ENCODE data around the gene TICAM1. TPM values are rescaled to one million over a fixed set of nuclear protein-coding genes. Genes with fewer than 3 reads are reported as not detected.

The TICAM1 gene
- total RNA-seq, 1 experiment from 2014 or later: 0.61 TPM

GRCh38 chr19:4817467-4818277 is 13.8 kb downstream of the TICAM1 start:
- no peak for TF ChIP-seq ESRRA (CRISPR knock-in tag; IDR thresholded peaks at IDR 0.05; ENCODE audit: borderline replicate concordance)
- no peak for TF ChIP-seq SOX15 (CRISPR knock-in tag; IDR thresholded peaks at IDR 0.05)
- no peak for TF ChIP-seq PRRX2 (CRISPR knock-in tag; IDR thresholded peaks at IDR 0.05)
- no peak for TF ChIP-seq FOXK1 (CRISPR knock-in tag; IDR thresholded peaks at IDR 0.05)
- no peak for TF ChIP-seq GTF2I (CRISPR knock-in tag; conservative IDR thresholded peaks at IDR 0.05)
- no peak for TF ChIP-seq PRDM15 (CRISPR knock-in tag; IDR thresholded peaks at IDR 0.05)
- no peak for TF ChIP-seq CREB1 (CRISPR knock-in tag; IDR thresholded peaks at IDR 0.05)
- no peak for TF ChIP-seq GRHL2 (CRISPR knock-in tag; IDR thresholded peaks at IDR 0.05; ENCODE audit: insufficient replicate concordance, severe bottlenecking)
- TF ChIP-seq CDX4 (CRISPR knock-in tag; IDR thresholded peaks at IDR 0.05; ENCODE audit: borderline replicate concordance): no peak
- no peak for TF ChIP-seq STAT6 (CRISPR knock-in tag; conservative IDR thresholded peaks at IDR 0.05; ENCODE audit: low read depth)
- TF ChIP-seq TEAD1 (CRISPR knock-in tag; IDR thresholded peaks at IDR 0.05): no peak
- TF ChIP-seq NR2C2 (CRISPR knock-in tag; IDR thresholded peaks at IDR 0.05): no peak
- no peak for TF ChIP-seq NFATC4 (CRISPR knock-in tag; IDR thresholded peaks at IDR 0.05)
- ATAC-seq (no peak), DNase-seq (ENCODE audit: low spot score) (peak; percentile 20)
- Mint-ChIP-seq H3K27me3 (ENCODE audit: low read depth) (peaks cover 25% of the 10 kb centered on the region), H3K36me3 (no peaks in the 10 kb centered on the region), H3K9me3 (peaks cover 8% of the 10 kb centered on the region), H3K4me1 (peaks cover 2% of the 10 kb centered on the region; the same call in 1 of the 2 replicates), H3K27ac (no peak overlapping the region), H3K4me3 (no peak overlapping the region)
- ChIA-PET POLR2A (no interaction called here), CTCF (interaction anchor here (0.5 to 4.2 kb wide), 6 partner anchors 8 to 35 kb away, joined by 3 to 31 read pairs (median 8); partner anchors contain the start of genes FEM1A and TICAM1)

- ATAC-seq: no peak
- Mint-ChIP-seq H3K9me3 (peaks cover 8% of the 10 kb centered on the region), H3K27me3 (ENCODE audit: low read depth) (peaks cover 25% of the 10 kb centered on the region), H3K36me3 (no peaks in the 10 kb centered on the region), H3K27ac (no peak overlapping the region), H3K4me1 (peaks cover 2% of the 10 kb centered on the region; the same call in 1 of the 2 replicates), H3K4me3 (no peak overlapping the region)
- CTCF ChIA-PET: interaction anchor here (0.6 to 4.2 kb wide), 6 partner anchors 7 to 96 kb away, joined by 3 to 31 read pairs (median 8); partner anchors contain the start of genes FEM1A and TICAM1
- DNase-seq (ENCODE audit: low spot score): no peak
- POLR2A ChIA-PET: interaction anchor here (0.6 kb wide), 1 partner anchor 56 kb away, joined by 7 read pairs; no protein-coding TSS in a partner anchor
- TF ChIP-seq PRRX2 (CRISPR knock-in tag; IDR thresholded peaks at IDR 0.05) (no peak), KAT7 (CRISPR knock-in tag; IDR thresholded peaks at IDR 0.05; ENCODE audit: borderline replicate concordance) (no peak), ATF3 (CRISPR knock-in tag; conservative IDR thresholded peaks at IDR 0.05) (no peak), CBFB (CRISPR knock-in tag; IDR thresholded peaks at IDR 0.05; ENCODE audit: low read depth) (no peak), AR (CRISPR knock-in tag; IDR thresholded peaks at IDR 0.05) (no peak), FOXK1 (CRISPR knock-in tag; IDR thresholded peaks at IDR 0.05) (no peak), HMGA2 (CRISPR knock-in tag; IDR thresholded peaks at IDR 0.05) (no peak), JAZF1 (CRISPR knock-in tag; IDR thresholded peaks at IDR 0.05) (no peak), CTCF (IDR thresholded peaks at IDR 0.05) (no peak), ZNF121 (CRISPR knock-in tag; IDR thresholded peaks at IDR 0.05) (no peak), NFYB (CRISPR knock-in tag; conservative IDR thresholded peaks at IDR 0.05; ENCODE audit: low read depth) (no peak), ZNF219 (CRISPR knock-in tag; IDR thresholded peaks at IDR 0.05; ENCODE audit: borderline replicate concordance) (no peak), CREM (CRISPR knock-in tag; IDR thresholded peaks at IDR 0.05) (no peak)
Measured at GRCh38 chr19:4816950-4817278, 14.6 kb downstream of the TICAM1 start.
